IMR-90 (cell line): ENCODE measurements around the gene ODF2. TPM values are rescaled to one million over a fixed set of nuclear protein-coding genes. Genes with fewer than 3 reads are reported as not detected.

ENCODE experiments used
- ATAC-seq: fragments of 200-7000 bp; cut with Tn5 transposase; 2 replicates; pipeline ENCODE4 v1.9.1; 2020; ENCODE audit warnings: low read depth, mild to moderate bottlenecking, moderate library complexity
- BruUV-seq: library from RNA; stranded (reverse); fragments of 400-500 nt; replicated peaks from 2 replicates; lab custom pipeline; 2021; lab: Mats Ljungman, UMichigan
- CTCF ChIA-PET: fragments of 300-600 bp; formaldehyde crosslinking; extraction: SDS; loops from one replicate; lab custom pipeline; 2021; ENCODE audit warnings: antibody characterized with exemption; lab: Yijun Ruan, JAX
- POLR2A ChIA-PET: fragments of 300-600 bp; sonication (Branson Sonifier 250); formaldehyde crosslinking; loops from one replicate; lab custom pipeline; 2022; ENCODE audit warnings: antibody characterized with exemption; ENCODE audit not compliant: unreplicated experiment; lab: Charles Lee
- DNase-seq: peaks from one replicate; pipeline ENCODE4 v3.0.0; 2013
- H2AFZ ChIP-seq: replicated peaks from 2 replicates; pipeline ENCODE3; 2013; ENCODE audit warnings: low read length, mild to moderate bottlenecking; ENCODE audit not compliant: poor library complexity
- H2AK5ac ChIP-seq: 2 replicates; pipeline ENCODE4 v1.6.1; 2013; ENCODE audit warnings: low read depth, low read length, inconsistent platforms
- H2AK9ac ChIP-seq: replicated peaks from 2 replicates; pipeline ENCODE3; 2013; ENCODE audit warnings: mild to moderate bottlenecking, low read depth, low read length, moderate library complexity; ENCODE audit not compliant: poor library complexity
- H2BK120ac ChIP-seq: 2 replicates; pipeline ENCODE4 v1.6.1; 2013; ENCODE audit warnings: low read depth, low read length, inconsistent platforms
- H2BK15ac ChIP-seq: 3 replicates; pipeline ENCODE4 v1.6.1; 2013; ENCODE audit warnings: low read depth, low read length, inconsistent platforms
- H2BK20ac ChIP-seq: 2 replicates; pipeline ENCODE4 v1.6.1; 2013; ENCODE audit warnings: low read depth, mild to moderate bottlenecking, inconsistent platforms, low read length, moderate library complexity
- H2BK5ac ChIP-seq: 2 replicates; pipeline ENCODE4 v1.6.1; 2013; ENCODE audit warnings: mild to moderate bottlenecking, low read depth, low read length, inconsistent platforms; ENCODE audit not compliant: poor library complexity, severe bottlenecking
- H3K14ac ChIP-seq: replicated peaks from 2 replicates; pipeline ENCODE4 v1.6.1; 2013; ENCODE audit warnings: low read depth, low read length, inconsistent platforms
- H3K18ac ChIP-seq: 2 replicates; pipeline ENCODE4 v1.6.1; 2013; ENCODE audit warnings: low read depth, low read length, control low read depth
- H3K23ac ChIP-seq: 2 replicates; pipeline ENCODE4 v1.6.1; 2013; ENCODE audit warnings: low read depth, low read length, inconsistent platforms
- H3K27ac ChIP-seq: 2 replicates; pipeline ENCODE4 v1.5.1; 2013; ENCODE audit warnings: mild to moderate bottlenecking, control low read depth, low read length; ENCODE audit not compliant: insufficient read depth
- H3K27me3 ChIP-seq: 2 replicates; pipeline ENCODE4 v1.6.1; 2013; ENCODE audit warnings: low read length; ENCODE audit not compliant: control insufficient read depth, insufficient read depth
- H3K36me3 ChIP-seq: 2 replicates; pipeline ENCODE4 v1.6.1; 2013; ENCODE audit warnings: low read length, mixed read lengths; ENCODE audit not compliant: control insufficient read depth, insufficient read depth
- H3K4ac ChIP-seq: 2 replicates; pipeline ENCODE4 v1.6.1; 2013; ENCODE audit warnings: low read depth, low read length, inconsistent platforms
- H3K4me1 ChIP-seq: 2 replicates; pipeline ENCODE4 v1.6.1; 2013; ENCODE audit warnings: low read length, mixed read lengths; ENCODE audit not compliant: control insufficient read depth, insufficient read depth
- H3K4me2 ChIP-seq: 2 replicates; pipeline ENCODE4 v1.6.1; 2013; ENCODE audit warnings: low read depth, mild to moderate bottlenecking, control low read depth, low read length, moderate library complexity
- H3K4me3 ChIP-seq: 2 replicates; pipeline ENCODE4 v1.5.1; 2013; ENCODE audit warnings: low read depth, mild to moderate bottlenecking, control low read depth, low read length, moderate library complexity; ENCODE audit not compliant: insufficient read depth
- H3K56ac ChIP-seq: 2 replicates; pipeline ENCODE4 v1.6.1; 2013; ENCODE audit warnings: low read length, inconsistent platforms; ENCODE audit not compliant: insufficient read depth; ENCODE audit errors: extremely low read depth
- H3K79me1 ChIP-seq, 2 experiments: 2 replicates each; pipeline ENCODE4 v1.6.1; 2013; ENCODE audit warnings: low read length in 2 of 2, inconsistent platforms in 1 of 2, low read depth in 1 of 2
- H3K9ac ChIP-seq: 2 replicates; pipeline ENCODE4 v1.6.1; 2013; ENCODE audit warnings: low read depth, low read length, control low read depth
- H3K9me1 ChIP-seq: 2 replicates; pipeline ENCODE4 v1.6.1; 2013; ENCODE audit warnings: low read length, inconsistent platforms; ENCODE audit not compliant: insufficient read depth
- H3K9me3 ChIP-seq: 2 replicates; pipeline ENCODE4 v1.6.1; 2013; ENCODE audit warnings: low read length; ENCODE audit not compliant: control insufficient read depth, insufficient read depth
- H4K20me1 ChIP-seq: 2 replicates; pipeline ENCODE4 v1.6.1; 2013; ENCODE audit warnings: low read length, inconsistent platforms; ENCODE audit not compliant: insufficient read depth
- H4K5ac ChIP-seq: 2 replicates; pipeline ENCODE4 v1.6.1; 2013; ENCODE audit warnings: mild to moderate bottlenecking, low read depth, low read length, control low read depth
- H4K8ac ChIP-seq, 2 experiments: 2 replicates each; pipeline ENCODE4 v1.6.1; 2013; ENCODE audit warnings: low read depth in 2 of 2, low read length in 2 of 2, control low read depth in 1 of 2, inconsistent platforms in 1 of 2
- H4K91ac ChIP-seq: 2 replicates; pipeline ENCODE4 v1.6.1; 2013; ENCODE audit warnings: low read depth, low read length, inconsistent platforms; ENCODE audit not compliant: insufficient read depth
- BHLHE40 ChIP-seq: fragments of 150-350 bp; IDR thresholded peaks from 2 replicates; pipeline ENCODE4 v1.6.1; 2016; ENCODE audit warnings: mild to moderate bottlenecking, low read depth, low read length
- CEBPB ChIP-seq: IDR thresholded peaks from 2 replicates; pipeline ENCODE4 v1.6.1; 2012; ENCODE audit warnings: low read depth, low read length, improper control_type of control experiment
- CHD1 ChIP-seq: IDR thresholded peaks from 2 replicates; pipeline ENCODE4 v1.6.1; 2012; ENCODE audit warnings: low read depth, low read length, improper control_type of control experiment
- FOS ChIP-seq: fragments of 150-350 bp; IDR thresholded peaks from 2 replicates; pipeline ENCODE4 v1.6.1; 2016; ENCODE audit warnings: low read depth, low read length
- MAFK ChIP-seq: IDR thresholded peaks from 2 replicates; pipeline ENCODE4 v1.6.1; 2012; ENCODE audit warnings: low read depth, low read length, improper control_type of control experiment
- MAZ ChIP-seq: IDR thresholded peaks from 2 replicates; pipeline ENCODE4 v1.6.1; 2012; ENCODE audit warnings: low read depth, mild to moderate bottlenecking, low read length, improper control_type of control experiment, moderate library complexity, borderline replicate concordance
- MXI1 ChIP-seq: IDR thresholded peaks from 2 replicates; pipeline ENCODE4 v1.6.1; 2012; ENCODE audit warnings: low read depth, mild to moderate bottlenecking, low read length, moderate library complexity, borderline replicate concordance
- NFE2L2 ChIP-seq: fragments of 150-350 bp; IDR thresholded peaks from 2 replicates; pipeline ENCODE4 v1.6.1; 2016; ENCODE audit warnings: low read depth, mild to moderate bottlenecking, low read length
- POLR2A ChIP-seq: IDR thresholded peaks from 2 replicates; pipeline ENCODE4 v1.6.1; 2012; ENCODE audit warnings: mild to moderate bottlenecking, low read depth, low read length
- RAD21 ChIP-seq: IDR thresholded peaks from 2 replicates; pipeline ENCODE4 v1.6.1; 2012; ENCODE audit warnings: low read length, improper control_type of control experiment
- RCOR1 ChIP-seq: IDR thresholded peaks from 2 replicates; pipeline ENCODE4 v1.6.1; 2012; ENCODE audit warnings: mild to moderate bottlenecking, low read length, improper control_type of control experiment; ENCODE audit not compliant: insufficient replicate concordance
- RFX5 ChIP-seq: IDR thresholded peaks from 2 replicates; pipeline ENCODE4 v1.8.0; 2012; ENCODE audit warnings: low read depth, mild to moderate bottlenecking, low read length, moderate library complexity
- SMC3 ChIP-seq: fragments of 150-350 bp; IDR thresholded peaks from 2 replicates; pipeline ENCODE4 v1.6.1; 2016; ENCODE audit warnings: low read depth, mild to moderate bottlenecking, antibody characterized with exemption, low read length, moderate library complexity
- WGBS, 2 experiments: methylation state at CpG; one replicate each; pipeline versions ENCODE4 v1.1.5 to v1.1.7; 2013; ENCODE audit warnings: missing lambda C conversion rate in 2 of 2; ENCODE audit not compliant: insufficient read length in 1 of 2; ENCODE audit errors: extremely low coverage in 2 of 2; 5-methylcytosine and 5-hydroxymethylcytosine counted together
- dilution Hi-C: fragments of 300-500 bp; cut with HindIII; formaldehyde crosslinking; loops from one replicate; pipeline ENCODE4 v1.14.3; 2018; ENCODE audit warnings: low sequenced_read_pairs; ENCODE audit not compliant: unreplicated experiment
- in situ Hi-C: fragments of 300-500 bp; cut with MboI; formaldehyde crosslinking; loops from 3 replicates; pipeline ENCODE4 v1.14.3; 2019; ENCODE audit warnings: low sequenced_read_pairs, inconsistent platforms, mixed read lengths
- intact Hi-C: fragments of 100-400 bp; cut with micrococcal nuclease; formaldehyde crosslinking; loops from 2 replicates; pipeline ENCODE4 v1.10.0; 2022
- polyA plus RNA-seq, 3 experiments: library from polyadenylated mRNA; depleted of rRNA; stranded (reverse); fragments of >200 nt; gene quantifications; 2 replicates each; pipeline ENCODE4 v1.2.3, GENCODE V29; 2012; ENCODE audit warnings: low replicate concordance in 1 of 3
- total RNA-seq: library from RNA; depleted of rRNA; stranded (reverse); fragments of >200 nt; gene quantifications from 2 replicates; pipeline ENCODE4 v1.2.3, GENCODE V29; 2012
- TF ChIP-seq, protein P1 (sequence below): fragments of 150-350 bp; IDR thresholded peaks from 2 replicates; pipeline ENCODE4 v1.6.1; 2017; ENCODE audit warnings: mild to moderate bottlenecking, antibody characterized with exemption, low read length, low read depth
- TF ChIP-seq, protein P2 (sequence below): conservative IDR thresholded peaks from 2 replicates; pipeline ENCODE4 v1.5.1; 2012; ENCODE audit warnings: mild to moderate bottlenecking, low read depth, low read length, improper control_type of control experiment
- TF ChIP-seq, protein P3 (sequence below): fragments of 150-350 bp; IDR thresholded peaks from 2 replicates; pipeline ENCODE4 v1.6.1; 2016; ENCODE audit warnings: low read depth, mild to moderate bottlenecking, low read length, moderate library complexity, borderline replicate concordance

ODF2 gene
- total and polyA plus RNA-seq, 2 of the 4 experiments (the other 2 are of a cell fraction): 40.2 to 46.4 TPM

DNA sequence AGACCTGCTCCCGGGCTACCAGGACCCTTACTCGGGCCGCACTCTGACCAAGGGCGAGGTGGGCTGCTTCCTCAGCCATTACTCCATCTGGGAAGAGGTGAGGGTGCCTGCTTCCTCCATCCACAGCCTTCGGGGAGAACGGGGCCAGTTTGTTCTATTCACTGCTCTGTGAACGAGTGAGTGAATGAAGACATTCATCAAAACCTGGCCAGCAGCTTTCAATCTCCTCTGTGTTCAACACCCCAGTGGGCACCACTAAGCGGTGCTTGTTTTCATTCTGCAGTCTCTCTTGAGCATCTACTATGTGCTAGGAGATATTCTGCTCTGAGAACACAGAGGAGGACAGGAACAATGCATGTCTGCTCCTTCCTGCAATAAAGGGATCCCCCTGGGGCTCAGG, 24.6 kb upstream of the ODF2 start:
- no peak overlapping the region for H3K4me3 ChIP-seq
- dilution Hi-C loops: no loop called here
- WGBS, 2 experiments: no CpG with 5 or more reads among the region's 8 CpGs

More for the DNA sequence above, 24.6 kb upstream of the ODF2 start:
- TF ChIP-seq MAZ (no peak), POLR2A (no peak), MXI1 (no peak), NFE2L2 (no peak), RFX5 (no peak), CHD1 (no peak), MAFK (no peak), SMC3 (no peak), CEBPB (no peak), RCOR1 (no peak), RAD21 (no peak), FOS (no peak), BHLHE40 (no peak)
- TF ChIP-seq, protein P1, sequence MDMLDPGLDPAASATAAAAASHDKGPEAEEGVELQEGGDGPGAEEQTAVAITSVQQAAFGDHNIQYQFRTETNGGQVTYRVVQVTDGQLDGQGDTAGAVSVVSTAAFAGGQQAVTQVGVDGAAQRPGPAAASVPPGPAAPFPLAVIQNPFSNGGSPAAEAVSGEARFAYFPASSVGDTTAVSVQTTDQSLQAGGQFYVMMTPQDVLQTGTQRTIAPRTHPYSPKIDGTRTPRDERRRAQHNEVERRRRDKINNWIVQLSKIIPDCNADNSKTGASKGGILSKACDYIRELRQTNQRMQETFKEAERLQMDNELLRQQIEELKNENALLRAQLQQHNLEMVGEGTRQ: no peak
- TF ChIP-seq, protein P2, sequence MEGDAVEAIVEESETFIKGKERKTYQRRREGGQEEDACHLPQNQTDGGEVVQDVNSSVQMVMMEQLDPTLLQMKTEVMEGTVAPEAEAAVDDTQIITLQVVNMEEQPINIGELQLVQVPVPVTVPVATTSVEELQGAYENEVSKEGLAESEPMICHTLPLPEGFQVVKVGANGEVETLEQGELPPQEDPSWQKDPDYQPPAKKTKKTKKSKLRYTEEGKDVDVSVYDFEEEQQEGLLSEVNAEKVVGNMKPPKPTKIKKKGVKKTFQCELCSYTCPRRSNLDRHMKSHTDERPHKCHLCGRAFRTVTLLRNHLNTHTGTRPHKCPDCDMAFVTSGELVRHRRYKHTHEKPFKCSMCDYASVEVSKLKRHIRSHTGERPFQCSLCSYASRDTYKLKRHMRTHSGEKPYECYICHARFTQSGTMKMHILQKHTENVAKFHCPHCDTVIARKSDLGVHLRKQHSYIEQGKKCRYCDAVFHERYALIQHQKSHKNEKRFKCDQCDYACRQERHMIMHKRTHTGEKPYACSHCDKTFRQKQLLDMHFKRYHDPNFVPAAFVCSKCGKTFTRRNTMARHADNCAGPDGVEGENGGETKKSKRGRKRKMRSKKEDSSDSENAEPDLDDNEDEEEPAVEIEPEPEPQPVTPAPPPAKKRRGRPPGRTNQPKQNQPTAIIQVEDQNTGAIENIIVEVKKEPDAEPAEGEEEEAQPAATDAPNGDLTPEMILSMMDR: no peak
- TF ChIP-seq, protein P3, sequence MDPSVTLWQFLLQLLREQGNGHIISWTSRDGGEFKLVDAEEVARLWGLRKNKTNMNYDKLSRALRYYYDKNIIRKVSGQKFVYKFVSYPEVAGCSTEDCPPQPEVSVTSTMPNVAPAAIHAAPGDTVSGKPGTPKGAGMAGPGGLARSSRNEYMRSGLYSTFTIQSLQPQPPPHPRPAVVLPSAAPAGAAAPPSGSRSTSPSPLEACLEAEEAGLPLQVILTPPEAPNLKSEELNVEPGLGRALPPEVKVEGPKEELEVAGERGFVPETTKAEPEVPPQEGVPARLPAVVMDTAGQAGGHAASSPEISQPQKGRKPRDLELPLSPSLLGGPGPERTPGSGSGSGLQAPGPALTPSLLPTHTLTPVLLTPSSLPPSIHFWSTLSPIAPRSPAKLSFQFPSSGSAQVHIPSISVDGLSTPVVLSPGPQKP: no peak
- no peak overlapping the region for H3K23ac ChIP-seq
- H3K56ac ChIP-seq: no peak overlapping the region
- in situ Hi-C loops (no loop called here), intact Hi-C loops (no loop called here)
- no peak overlapping the region for H4K91ac ChIP-seq
- ChIA-PET CTCF (no interaction called here), POLR2A (no interaction called here)
- ATAC-seq (no peak), DNase-seq (no peak)
- no peaks in the 10 kb centered on the region for H3K4me1 ChIP-seq
- H4K8ac ChIP-seq: no peak overlapping the region
- no peaks in the 10 kb centered on the region for H3K9me3 ChIP-seq
- H3K79me1 ChIP-seq: no peaks in the 10 kb centered on the region
- no peaks in the 10 kb centered on the region for H3K9me1 ChIP-seq
- H3K27me3 ChIP-seq: no peaks in the 10 kb centered on the region
- H3K4ac ChIP-seq: no peak overlapping the region
- H2BK5ac ChIP-seq: no peak overlapping the region
- H2BK15ac ChIP-seq: no peak overlapping the region
- H3K14ac ChIP-seq: no peak overlapping the region
- H3K27ac ChIP-seq: no peak overlapping the region
- no peak overlapping the region for H2BK20ac ChIP-seq
- no peak overlapping the region for H3K18ac ChIP-seq
- H2AK9ac ChIP-seq: no peak overlapping the region
- peaks cover 20% of the 10 kb centered on the region for H3K36me3 ChIP-seq
- H3K9ac ChIP-seq: no peak overlapping the region
- H4K5ac ChIP-seq: no peak overlapping the region
- H2AFZ ChIP-seq: no peak overlapping the region
- no peak overlapping the region for H2BK120ac ChIP-seq
- no peak overlapping the region for H2AK5ac ChIP-seq
- H3K4me2 ChIP-seq: no peak overlapping the region
- BruUV-seq: no TSS peak
- no peaks in the 10 kb centered on the region for H4K20me1 ChIP-seq
